Trophoblast cell (in vitro differentiated cells and primary cell): Measurements from ENCODE around the gene ACACA.
"Not testable (repeated sequence)": the region's sequence is repeated elsewhere in the genome, so short reads cannot be mapped to it uniquely, and the experiment has no call there.

Experiments used
- DNase-seq, 2 donors: peaks; one replicate each; pipeline ENCODE4 v3.0.0-alpha.2; 2016
- H2AFZ ChIP-seq: 2 replicates; pipeline ENCODE4 v1.6.1; 2013; ENCODE audit warnings: low read length, moderate library complexity, mild to moderate bottlenecking; ENCODE audit not compliant: insufficient read depth, poor library complexity
- H2AK5ac ChIP-seq: 2 replicates; pipeline ENCODE4 v1.6.1; 2013; ENCODE audit warnings: mild to moderate bottlenecking, low read length
- H2BK120ac ChIP-seq: 2 replicates; pipeline ENCODE4 v1.6.1; 2013; ENCODE audit warnings: low read length, mild to moderate bottlenecking, moderate library complexity; ENCODE audit not compliant: insufficient read depth, poor library complexity
- H2BK12ac ChIP-seq: 2 replicates; pipeline ENCODE4 v1.6.1; 2013; ENCODE audit warnings: mild to moderate bottlenecking, low read length, moderate library complexity
- H2BK5ac ChIP-seq: 2 replicates; pipeline ENCODE4 v1.6.1; 2013; ENCODE audit warnings: low read length, low read depth, moderate library complexity, mild to moderate bottlenecking; ENCODE audit not compliant: poor library complexity
- H3K14ac ChIP-seq: 2 replicates; pipeline ENCODE4 v1.6.1; 2013; ENCODE audit warnings: mild to moderate bottlenecking, low read length
- H3K18ac ChIP-seq: 2 replicates; pipeline ENCODE4 v1.6.1; 2013; ENCODE audit warnings: mild to moderate bottlenecking, low read length
- H3K23ac ChIP-seq: 2 replicates; pipeline ENCODE4 v1.6.1; 2013; ENCODE audit warnings: low read length
- H3K27ac ChIP-seq: 2 replicates; pipeline ENCODE4 v1.5.1; 2013; ENCODE audit warnings: low read depth, mild to moderate bottlenecking, inconsistent platforms, low read length, moderate library complexity
- H3K27me3 ChIP-seq: 2 replicates; pipeline ENCODE4 v1.6.1; 2013; ENCODE audit warnings: inconsistent platforms, mild to moderate bottlenecking, low read length, moderate library complexity; ENCODE audit not compliant: insufficient read depth
- H3K36me3 ChIP-seq, 2 experiments: 1 replicate in 1 of 2; 2 replicates in 1 of 2; pipeline ENCODE4 v1.6.1; 2013; ENCODE audit warnings: low read length in 2 of 2, mild to moderate bottlenecking in 2 of 2, moderate library complexity in 1 of 2; ENCODE audit not compliant: insufficient read depth in 2 of 2, control insufficient read depth in 1 of 2
- H3K4ac ChIP-seq: 2 replicates; pipeline ENCODE4 v1.6.1; 2013; ENCODE audit warnings: low read depth, mild to moderate bottlenecking, low read length, moderate library complexity
- H3K4me1 ChIP-seq, 2 experiments: 1 replicate in 1 of 2; 2 replicates in 1 of 2; pipeline ENCODE4 v1.6.1; 2013; ENCODE audit warnings: low read length in 2 of 2, mild to moderate bottlenecking in 2 of 2, moderate library complexity in 1 of 2; ENCODE audit not compliant: insufficient read depth in 2 of 2, control insufficient read depth in 1 of 2
- H3K4me2 ChIP-seq: 2 replicates; pipeline ENCODE4 v1.6.1; 2013; ENCODE audit warnings: inconsistent platforms, mild to moderate bottlenecking, low read length, moderate library complexity
- H3K4me3 ChIP-seq: 2 replicates; pipeline ENCODE4 v1.5.1; 2013; ENCODE audit warnings: mild to moderate bottlenecking, low read depth, low read length, inconsistent platforms
- H3K79me1 ChIP-seq: one replicate; pipeline ENCODE4 v1.6.1; 2013; ENCODE audit warnings: low read length
- H3K79me2 ChIP-seq: 2 replicates; pipeline ENCODE4 v1.6.1; 2013; ENCODE audit warnings: low read length, mild to moderate bottlenecking; ENCODE audit not compliant: control insufficient read depth, insufficient read depth, poor library complexity
- H3K9ac ChIP-seq: 2 replicates; pipeline ENCODE4 v1.6.1; 2013; ENCODE audit warnings: mild to moderate bottlenecking, low read length
- H3K9me3 ChIP-seq: 2 replicates; pipeline ENCODE4 v1.6.1; 2013; ENCODE audit warnings: low read depth, mild to moderate bottlenecking, control low read depth, inconsistent platforms, low read length; ENCODE audit not compliant: insufficient read depth
- H4K12ac ChIP-seq: 2 replicates; pipeline ENCODE4 v1.6.1; 2013; ENCODE audit warnings: low read depth, mild to moderate bottlenecking, low read length, moderate library complexity
- H4K8ac ChIP-seq: 2 replicates; pipeline ENCODE4 v1.6.1; 2013; ENCODE audit warnings: low read depth, mild to moderate bottlenecking, low read length, moderate library complexity
- H4K91ac ChIP-seq: one replicate; pipeline ENCODE4 v1.6.1; 2013; ENCODE audit warnings: low read depth, mild to moderate bottlenecking, low read length, moderate library complexity
- WGBS: extraction: QIAGEN DNeasy Blood & Tissue Kit; methylation state at CpG from one replicate; pipeline ENCODE4 v1.1.7; 2013; ENCODE audit warnings: missing lambda C conversion rate; ENCODE audit not compliant: insufficient read length, insufficient coverage; ENCODE audit errors: extremely low coverage; 5-methylcytosine and 5-hydroxymethylcytosine counted together

Gene ACACA

GRCh38 chr17:37144075-37144701 is 262.4 kb downstream of the ACACA start:
- H4K8ac ChIP-seq = no peak overlapping the region
- peaks cover 3 to 6% of the 10 kb centered on the region in 2 experiments for H3K36me3 ChIP-seq
- H3K9me3 ChIP-seq = no peaks in the 10 kb centered on the region
- H2AK5ac ChIP-seq = no peak overlapping the region
- no peak overlapping the region for H3K9ac ChIP-seq
- H2BK12ac ChIP-seq = no peak overlapping the region
- H3K27me3 ChIP-seq = no peaks in the 10 kb centered on the region
- H3K4me1 ChIP-seq = no peaks in the 10 kb centered on the region
- DNase-seq = peak; percentile 5 to 41
- H4K91ac ChIP-seq = no peak overlapping the region
- no peak overlapping the region for H3K4me3 ChIP-seq
- H3K23ac ChIP-seq = no peak overlapping the region
- no peak overlapping the region for H2AFZ ChIP-seq
- H3K14ac ChIP-seq = no peak overlapping the region
- no peaks in the 10 kb centered on the region for H3K79me1 ChIP-seq
- H3K18ac ChIP-seq = no peak overlapping the region
- no peaks in the 10 kb centered on the region for H3K79me2 ChIP-seq
- no CpG with 5 or more reads among the region's 7 CpGs for WGBS
- H3K27ac ChIP-seq = no peak overlapping the region
- H2BK5ac ChIP-seq = no peak overlapping the region
- H4K12ac ChIP-seq = no peak overlapping the region
- no peak overlapping the region for H3K4me2 ChIP-seq
- no peak overlapping the region for H2BK120ac ChIP-seq
- no peak overlapping the region for H3K4ac ChIP-seq

- not testable (repeated sequence) for H3K36me3 ChIP-seq, DNase-seq
- no CpG with 5 or more reads among the region's 3 CpGs for WGBS
Observed at GRCh38 chr17:37143558-37143957, 263.1 kb downstream of the ACACA start.

GRCh38 chr17:37142294-37142896 is 264.2 kb downstream of the ACACA start:
- WGBS = no CpG with 5 or more reads among the region's 5 CpGs
- Histone ChIP-seq H3K79me1 (no peaks in the 10 kb centered on the region), H3K14ac (no peak overlapping the region), H4K8ac (no peak overlapping the region), H4K91ac (no peak overlapping the region), H3K4ac (no peak overlapping the region), H2BK5ac (no peak overlapping the region), H3K9me3 (no peaks in the 10 kb centered on the region), H3K79me2 (no peaks in the 10 kb centered on the region), H3K9ac (no peak overlapping the region), H3K4me1 (no peaks in the 10 kb centered on the region), H3K27ac (no peak overlapping the region), H2BK12ac (no peak overlapping the region), H3K23ac (no peak overlapping the region), H3K4me2 (no peak overlapping the region), H3K36me3 (peaks cover 3 to 6% of the 10 kb centered on the region in 2 experiments), H2AFZ (no peak overlapping the region), H4K12ac (no peak overlapping the region), H3K18ac (no peak overlapping the region), H2AK5ac (no peak overlapping the region), H2BK120ac (no peak overlapping the region), H3K27me3 (no peaks in the 10 kb centered on the region), H3K4me3 (no peak overlapping the region)
- no peak for DNase-seq

More at GRCh38 chr17:37143558-37143957, 263.1 kb downstream of the ACACA start:
- H2BK120ac ChIP-seq, H3K79me2 ChIP-seq, H3K18ac ChIP-seq, H3K14ac ChIP-seq, H3K27ac ChIP-seq, H3K27me3 ChIP-seq, H2AK5ac ChIP-seq, H4K8ac ChIP-seq, H3K23ac ChIP-seq, H3K4ac ChIP-seq, H3K4me1 ChIP-seq, H2BK5ac ChIP-seq, H2AFZ ChIP-seq, H4K12ac ChIP-seq, H3K4me3 ChIP-seq, H3K79me1 ChIP-seq, H2BK12ac ChIP-seq, H4K91ac ChIP-seq, H3K4me2 ChIP-seq, H3K9ac ChIP-seq, H3K9me3 ChIP-seq: not testable (repeated sequence)

GRCh38 chr17:37138571-37139120 is 268.0 kb downstream of the ACACA start:
- Histone ChIP-seq H3K9me3 (no peaks in the 10 kb centered on the region), H2BK5ac (no peak overlapping the region), H3K79me2 (no peaks in the 10 kb centered on the region), H3K27ac (no peak overlapping the region), H3K4me3 (no peak overlapping the region), H2BK12ac (no peak overlapping the region), H3K23ac (no peak overlapping the region), H4K12ac (no peak overlapping the region), H3K4ac (no peak overlapping the region), H3K36me3 (peaks cover 3 to 6% of the 10 kb centered on the region in 2 experiments), H3K14ac (no peak overlapping the region), H3K9ac (no peak overlapping the region), H3K27me3 (no peaks in the 10 kb centered on the region), H2BK120ac (no peak overlapping the region), H3K4me2 (no peak overlapping the region), H3K18ac (no peak overlapping the region), H4K8ac (no peak overlapping the region), H2AK5ac (no peak overlapping the region), H3K4me1 (peaks cover 0 to 3% of the 10 kb centered on the region in 2 experiments), H2AFZ (no peak overlapping the region), H3K79me1 (no peaks in the 10 kb centered on the region), H4K91ac (no peak overlapping the region)
- DNase-seq = no peak
- WGBS = no CpG with 5 or more reads among the region's 1 CpG
